Measurements from ENCODE around the gene WDR54. TPM values are rescaled to one million over a fixed set of nuclear protein-coding genes. Genes with fewer than 3 reads are reported as not detected.
A peak's percentile ranks its signal among the peaks of the same experiment; 100 is the strongest.
"Not testable (repeated sequence)": the region's sequence is repeated elsewhere in the genome, so short reads cannot be mapped to it uniquely, and the experiment has no call there.

Gene WDR54
- total RNA-seq, 1 experiment from 2014 or later = 183 TPM

DNA sequence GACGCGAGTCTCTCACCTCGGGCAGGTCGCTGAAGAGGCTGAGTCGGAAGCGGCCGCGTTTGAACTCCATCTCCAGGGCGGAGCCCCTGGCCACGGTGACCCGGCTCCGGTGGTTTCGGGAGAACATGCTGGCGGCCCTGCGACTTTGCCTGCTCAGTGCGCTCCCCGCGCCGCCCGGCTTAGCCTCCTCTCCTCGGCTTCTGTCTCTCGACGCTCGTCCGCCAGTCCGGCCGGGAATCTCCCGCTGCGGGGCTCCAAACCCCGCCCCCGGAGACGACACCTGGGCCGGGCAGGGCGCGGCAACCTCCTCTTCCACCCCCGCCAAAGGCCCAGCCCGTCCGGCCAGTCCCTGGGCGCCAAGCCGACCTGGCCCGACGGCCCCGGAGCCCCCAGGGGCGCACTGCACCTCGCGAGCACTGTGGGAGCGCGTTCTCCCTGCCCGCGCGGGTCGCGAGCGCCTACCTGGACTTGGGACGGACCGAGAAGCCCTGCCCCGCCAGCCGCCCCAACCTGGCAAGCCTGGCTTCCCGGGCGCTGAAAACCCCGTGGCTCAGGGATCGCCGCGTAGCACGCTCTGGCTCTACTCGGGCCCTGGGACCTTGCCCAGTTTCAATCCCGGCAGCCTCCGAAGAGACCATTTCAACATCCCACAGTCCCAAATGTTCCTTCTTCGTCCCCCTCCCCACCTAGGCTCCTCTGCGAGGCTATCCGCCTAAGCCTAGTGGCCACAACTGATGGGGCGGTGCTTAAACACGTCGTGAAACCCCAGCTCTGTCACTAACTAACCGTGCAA, 20.4 kb downstream of the WDR54 start, which contains the start of gene RTKN:
RTKN (minus strand) TSS at position 248 of the 793 bp plus-strand sequence; CDS start at position 127, 121 bp downstream.
- in situ Hi-C loops (cut with HindIII; ENCODE audit: low pct_unique_long_range_greater_than_20kb, low sequenced_read_pairs) = no loop called here
- DNase-seq (ENCODE audit: low read depth) = peak; percentile 89

DNA sequence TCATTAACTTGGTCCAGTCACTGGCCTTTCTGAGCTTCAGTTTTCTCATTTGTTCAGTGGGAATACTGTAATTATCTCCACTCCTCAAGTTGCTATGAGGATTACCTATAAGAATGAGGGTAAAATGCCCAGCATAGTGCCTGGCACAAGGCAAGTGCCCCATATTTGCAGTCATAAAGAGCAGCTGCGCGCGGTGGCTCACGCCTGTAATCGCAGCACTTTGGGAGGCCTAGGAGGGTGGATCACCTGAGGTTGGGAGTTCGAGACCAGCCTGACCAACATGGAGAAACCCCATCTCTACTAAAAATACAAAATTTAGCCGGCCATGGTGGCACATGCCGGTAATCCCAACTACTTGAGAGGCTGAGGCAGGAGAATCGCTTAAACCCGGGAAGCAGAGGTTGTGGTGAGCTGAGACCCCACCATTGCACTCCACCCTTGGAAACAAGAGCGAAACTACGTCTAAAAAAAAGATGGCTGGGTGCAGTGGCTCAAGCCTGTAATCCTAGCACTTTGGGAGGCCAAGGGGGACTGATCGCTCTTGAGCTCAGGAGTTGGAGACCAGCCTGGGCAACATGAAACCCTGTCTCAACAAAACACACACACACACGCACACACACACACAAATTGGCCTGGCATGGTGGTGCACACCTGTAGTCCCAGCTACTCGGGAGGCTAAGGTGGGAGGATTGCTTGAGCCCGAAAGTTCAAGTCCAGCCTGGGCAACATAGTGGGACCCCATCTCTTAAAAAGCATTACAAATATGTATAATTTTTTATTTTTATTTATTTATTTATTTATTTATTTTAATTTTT, 21.2 kb downstream of the WDR54 start:
- DNase-seq (ENCODE audit: low read depth); in situ Hi-C loops (cut with HindIII; ENCODE audit: low pct_unique_long_range_greater_than_20kb, low sequenced_read_pairs): not testable (repeated sequence)

DNA sequence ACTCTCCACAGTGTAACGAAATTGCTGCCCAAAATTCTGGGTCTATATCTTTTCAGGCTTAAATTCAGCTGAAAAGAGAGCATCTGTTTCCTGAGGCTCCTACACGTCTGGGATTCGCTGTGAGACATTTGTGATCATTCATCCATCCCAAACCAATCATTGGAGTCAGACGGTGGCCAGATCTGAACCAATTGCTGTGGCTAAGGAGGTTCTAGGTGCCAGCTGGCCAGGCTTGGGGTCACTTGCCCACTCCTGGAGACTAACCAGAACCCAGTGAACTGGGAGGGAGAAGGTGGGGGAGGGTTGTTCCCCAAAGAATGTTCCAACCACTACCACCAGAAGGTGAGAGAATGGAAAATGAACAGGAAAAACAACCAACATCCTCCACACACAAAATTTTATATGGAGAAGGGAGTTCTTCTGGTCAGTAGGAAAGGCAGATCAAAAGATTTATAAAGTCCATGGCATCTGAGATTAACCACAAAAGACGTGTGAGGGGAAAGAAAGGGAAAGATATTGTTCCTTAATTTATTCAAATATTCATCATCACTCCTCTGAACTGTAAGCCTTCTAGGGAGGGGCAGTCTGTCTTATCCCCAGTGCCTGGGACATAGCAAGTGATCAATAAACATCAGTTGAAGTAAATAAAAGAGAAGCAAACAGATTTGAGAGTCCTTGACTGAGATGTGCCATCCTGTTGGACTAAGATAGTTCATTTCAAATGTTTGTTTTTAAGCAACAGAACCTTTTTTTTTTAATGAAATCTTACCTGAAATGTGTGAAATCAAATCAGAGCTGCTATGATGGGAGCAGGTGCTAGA, 23.2 kb downstream of the WDR54 start:
- DNase-seq (ENCODE audit: low read depth) = no peak
- in situ Hi-C loops (cut with HindIII; ENCODE audit: low pct_unique_long_range_greater_than_20kb, low sequenced_read_pairs) = no loop called here

DNA sequence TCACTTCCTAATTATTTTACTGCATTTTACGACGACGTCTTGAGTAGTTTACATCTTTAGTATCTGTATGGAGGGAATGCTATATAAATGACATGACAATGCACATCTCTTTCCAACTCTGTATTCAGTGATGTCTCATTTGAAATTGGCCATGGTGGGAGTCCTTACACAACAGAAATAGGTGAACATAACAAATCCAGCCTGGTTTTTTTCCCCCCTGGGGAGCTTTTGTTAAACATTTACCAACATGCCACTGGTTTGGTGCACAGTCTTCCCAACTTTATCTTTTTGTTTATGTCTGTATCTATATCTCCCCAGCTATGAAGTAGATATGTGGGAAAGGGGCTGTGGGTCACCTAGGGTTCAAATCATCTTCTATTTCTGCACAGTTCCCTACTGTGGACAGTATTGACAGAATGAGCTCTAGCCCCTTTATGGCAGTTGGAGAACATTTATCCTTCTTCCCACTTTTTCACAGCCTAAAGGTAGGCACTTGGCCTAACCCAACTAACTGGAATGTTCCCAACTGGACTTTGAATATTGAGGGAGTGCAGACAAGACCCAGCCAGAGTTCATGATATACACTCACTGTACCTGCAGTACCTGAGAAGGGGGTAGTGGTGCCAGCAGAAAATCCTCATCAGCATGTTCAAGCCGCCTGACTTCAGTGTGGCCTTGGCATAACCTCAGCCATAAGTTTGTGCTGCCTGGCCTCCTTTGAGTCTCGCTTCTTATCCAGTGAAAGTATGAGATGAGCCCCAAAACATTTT, 25.9 kb downstream of the WDR54 start:
- in situ Hi-C loops (cut with HindIII; ENCODE audit: low pct_unique_long_range_greater_than_20kb, low sequenced_read_pairs) = no loop called here
- DNase-seq (ENCODE audit: low read depth) = no peak

DNA sequence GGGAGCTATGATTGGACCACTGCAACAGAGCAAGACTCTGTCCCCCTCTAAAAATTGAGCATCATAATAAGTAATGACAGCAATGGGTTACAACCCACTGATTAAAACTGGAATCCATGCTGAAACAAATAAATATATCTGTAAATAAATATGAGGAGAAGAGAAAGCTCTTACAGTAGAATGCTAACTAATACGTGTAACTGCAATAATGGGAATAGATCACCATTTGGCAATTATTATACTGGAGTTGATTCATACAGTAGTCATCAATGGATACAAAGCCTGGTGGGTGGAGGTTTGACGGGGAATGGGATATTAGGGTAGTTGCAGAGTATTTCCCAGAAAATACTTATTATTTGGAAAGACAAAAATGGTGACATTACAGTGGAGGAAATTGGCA, 27.2 kb downstream of the WDR54 start:
- no peak for DNase-seq (ENCODE audit: low read depth)
- in situ Hi-C loops (cut with HindIII; ENCODE audit: low pct_unique_long_range_greater_than_20kb, low sequenced_read_pairs) = no loop called here

DNA sequence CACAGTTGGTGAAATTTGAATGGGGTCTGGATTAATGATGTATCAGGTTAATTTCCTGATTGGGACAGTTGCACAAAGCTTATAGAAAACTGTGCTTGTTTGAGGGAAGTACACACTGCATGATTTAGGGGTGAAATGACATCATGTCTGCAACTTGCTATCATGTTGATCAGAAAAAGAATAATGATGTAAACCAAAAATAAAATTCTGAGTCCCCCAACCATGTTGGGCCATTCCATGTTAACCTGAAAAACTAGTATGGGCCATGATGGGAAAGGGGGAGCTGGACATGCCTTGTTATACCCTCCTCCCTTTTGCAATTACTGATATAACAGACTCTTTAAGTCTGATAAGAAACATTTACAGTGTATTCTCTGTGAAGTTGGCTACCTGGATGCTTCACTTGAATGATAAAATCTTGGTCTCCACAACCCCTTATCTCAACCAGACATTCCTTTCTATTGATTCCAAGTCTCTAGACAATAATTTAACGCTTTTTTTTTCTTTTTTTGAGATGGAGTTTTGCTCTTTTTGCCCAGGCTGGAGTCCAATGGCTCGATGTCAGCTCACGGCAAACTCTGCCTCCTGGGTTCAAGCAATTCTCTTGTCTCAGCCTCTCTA, 29.1 kb downstream of the WDR54 start:
- no peak for DNase-seq (ENCODE audit: low read depth)
- in situ Hi-C loops (cut with HindIII; ENCODE audit: low pct_unique_long_range_greater_than_20kb, low sequenced_read_pairs) = no loop called here

DNA sequence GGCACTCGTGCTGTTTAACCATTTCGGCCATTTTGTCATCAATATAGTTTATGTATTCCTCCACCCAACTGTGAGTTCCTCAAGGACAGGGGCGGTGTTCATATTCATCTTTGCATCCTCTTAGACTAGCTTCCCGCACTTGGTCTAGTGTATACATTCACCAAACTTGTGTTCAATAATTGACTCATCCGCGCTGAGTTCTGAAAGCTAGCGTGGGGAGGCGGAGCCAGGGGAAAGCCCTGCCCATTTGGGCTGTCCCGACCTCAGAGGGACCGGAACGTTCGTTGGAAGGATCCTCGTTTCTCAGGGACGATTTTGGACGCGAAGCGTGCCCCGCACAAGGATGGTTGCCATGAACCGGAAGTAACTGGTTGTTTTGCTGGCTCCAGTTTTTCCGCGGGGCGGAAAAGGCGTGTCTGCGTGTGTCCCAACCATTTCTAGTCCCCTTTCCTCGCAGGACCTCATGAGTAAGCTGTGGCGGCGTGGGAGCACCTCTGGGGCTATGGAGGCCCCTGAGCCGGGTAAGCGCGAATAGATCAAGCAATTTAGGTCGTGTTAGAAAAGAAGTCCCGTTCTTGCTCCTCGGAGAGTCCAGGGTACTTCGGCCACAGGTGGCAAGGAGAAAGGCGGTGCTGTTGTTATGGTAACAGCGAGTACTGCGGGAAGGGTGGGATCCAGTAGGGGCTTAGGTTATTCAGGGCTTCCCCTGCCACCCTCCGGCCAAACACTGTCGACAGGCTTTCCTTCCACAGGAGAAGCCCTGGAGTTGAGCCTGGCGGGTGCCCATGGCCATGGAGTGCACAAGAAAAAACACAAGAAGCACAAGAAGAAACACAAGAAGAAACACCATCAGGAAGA, 33.4 kb downstream of the WDR54 start, which contains the start of gene INO80B:
INO80B (plus strand) TSS at position 434 of the 858 bp plus-strand sequence; CDS start at position 464, 30 bp downstream.
- in situ Hi-C loops (cut with HindIII; ENCODE audit: low pct_unique_long_range_greater_than_20kb, low sequenced_read_pairs) = no loop called here
- peak; percentile 97 for DNase-seq (ENCODE audit: low read depth)

DNA sequence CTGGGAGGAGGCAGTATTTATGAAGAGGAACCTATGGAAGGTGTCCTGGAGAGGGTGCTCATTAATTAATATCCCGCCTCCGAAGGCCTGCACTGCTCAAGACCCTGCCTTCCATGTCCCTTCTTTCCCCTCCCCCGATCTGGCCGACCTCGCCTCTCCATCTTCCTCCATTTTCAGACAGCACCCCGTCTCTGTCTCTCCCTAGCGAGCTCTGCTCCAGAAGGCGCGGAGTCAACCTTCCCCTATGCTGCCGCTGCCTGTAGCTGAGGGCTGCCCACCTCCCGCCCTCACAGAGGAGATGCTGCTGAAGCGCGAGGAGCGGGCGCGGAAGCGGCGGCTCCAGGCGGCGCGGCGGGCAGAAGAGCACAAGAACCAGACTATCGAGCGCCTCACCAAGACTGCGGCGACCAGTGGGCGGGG, 35.6 kb downstream of the WDR54 start:
- in situ Hi-C loops (cut with HindIII; ENCODE audit: low pct_unique_long_range_greater_than_20kb, low sequenced_read_pairs) = no loop called here
- DNase-seq (ENCODE audit: low read depth) = no peak

DNA sequence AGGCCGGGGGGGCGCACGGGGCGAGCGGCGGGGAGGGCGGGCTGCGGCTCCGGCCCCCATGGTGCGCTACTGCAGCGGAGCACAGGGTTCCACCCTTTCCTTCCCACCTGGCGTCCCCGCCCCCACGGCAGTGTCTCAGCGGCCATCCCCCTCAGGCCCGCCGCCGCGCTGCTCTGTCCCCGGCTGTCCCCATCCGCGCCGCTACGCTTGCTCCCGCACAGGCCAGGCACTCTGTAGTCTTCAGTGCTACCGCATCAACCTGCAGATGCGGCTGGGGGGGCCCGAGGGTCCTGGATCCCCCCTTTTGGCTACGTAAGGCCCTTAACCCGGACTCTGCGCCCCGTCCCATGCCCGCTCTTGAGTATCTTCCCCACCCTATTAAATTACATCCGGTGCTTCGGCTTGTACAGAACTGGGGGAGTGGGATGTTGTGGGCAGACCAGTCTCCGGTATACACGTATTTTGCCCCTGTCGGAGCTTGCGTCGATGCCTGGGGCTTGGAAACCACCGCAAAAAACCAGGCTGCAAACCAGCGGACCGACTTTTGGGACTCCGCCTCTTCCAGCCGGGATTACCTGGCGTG, 36.1 kb downstream of the WDR54 start:
- no peak for DNase-seq (ENCODE audit: low read depth)
- in situ Hi-C loops (cut with HindIII; ENCODE audit: low pct_unique_long_range_greater_than_20kb, low sequenced_read_pairs) = no loop called here

DNA sequence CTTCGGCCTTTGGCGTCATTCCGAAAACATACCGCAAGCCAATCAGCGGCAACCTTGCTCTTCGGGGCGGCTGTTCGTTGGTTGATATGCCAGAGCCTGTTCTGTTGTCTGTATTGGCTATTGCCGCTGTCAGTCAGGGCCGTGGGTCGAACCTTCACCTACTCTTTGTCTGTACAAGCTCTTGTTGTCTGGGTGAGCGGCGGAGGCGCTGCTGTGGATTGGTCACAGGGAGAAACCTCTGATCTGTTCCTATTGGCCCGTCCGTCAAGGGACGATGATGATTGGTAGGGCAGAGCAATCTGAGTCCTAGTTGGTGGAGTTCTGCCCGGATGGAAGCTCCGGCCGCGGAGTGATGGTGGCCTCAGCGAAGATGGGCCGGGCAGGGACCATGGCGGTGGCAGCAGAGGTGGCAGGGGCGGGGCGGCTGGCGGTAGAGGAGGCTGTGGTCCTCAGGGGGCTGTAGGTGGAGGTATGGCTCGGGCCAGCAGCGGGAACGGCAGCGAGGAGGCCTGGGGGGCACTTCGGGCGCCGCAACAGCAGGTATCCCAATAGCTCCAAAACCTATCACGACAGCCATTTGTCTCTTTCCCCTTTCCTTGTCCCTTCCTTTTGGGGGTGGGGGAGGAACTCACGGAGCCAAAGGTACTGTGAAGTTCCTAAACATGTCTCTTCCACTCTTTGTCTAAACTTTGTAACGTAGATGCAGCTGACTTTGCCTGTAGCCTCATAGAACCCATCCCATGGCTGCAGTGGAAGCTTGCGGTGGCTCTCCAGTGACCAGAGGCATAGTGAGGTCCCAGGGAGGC, 36.8 kb downstream of the WDR54 start, which contains the start of gene WBP1:
WBP1 (plus strand) TSS at position 307 of the 806 bp plus-strand sequence; CDS start at position 472, 165 bp downstream.
- in situ Hi-C loops (cut with HindIII; ENCODE audit: low pct_unique_long_range_greater_than_20kb, low sequenced_read_pairs) = no loop called here
- DNase-seq (ENCODE audit: low read depth) = peak; percentile 100

DNA sequence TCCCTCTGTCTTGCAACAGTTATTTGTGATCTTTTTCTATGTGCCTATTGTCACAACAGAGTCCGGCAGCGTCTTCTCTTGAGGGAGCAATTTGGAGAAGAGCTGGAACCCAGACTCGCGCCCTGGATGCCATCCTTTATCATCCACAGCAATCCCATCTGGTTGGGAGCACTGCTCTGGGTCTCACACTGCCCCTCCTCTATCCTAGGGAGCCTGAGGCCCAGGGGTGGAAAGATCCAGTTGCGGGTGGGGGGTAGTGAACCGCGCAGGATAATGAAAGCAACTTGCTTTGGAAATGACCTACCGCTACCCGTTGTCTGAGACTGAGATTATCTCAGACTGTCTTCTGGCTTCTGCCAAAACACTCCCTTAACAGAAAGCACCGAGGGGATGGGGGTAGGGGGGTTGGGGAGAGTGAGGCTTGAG, 37.4 kb downstream of the WDR54 start:
- DNase-seq (ENCODE audit: low read depth) = no peak
- in situ Hi-C loops (cut with HindIII; ENCODE audit: low pct_unique_long_range_greater_than_20kb, low sequenced_read_pairs) = no loop called here

DNA sequence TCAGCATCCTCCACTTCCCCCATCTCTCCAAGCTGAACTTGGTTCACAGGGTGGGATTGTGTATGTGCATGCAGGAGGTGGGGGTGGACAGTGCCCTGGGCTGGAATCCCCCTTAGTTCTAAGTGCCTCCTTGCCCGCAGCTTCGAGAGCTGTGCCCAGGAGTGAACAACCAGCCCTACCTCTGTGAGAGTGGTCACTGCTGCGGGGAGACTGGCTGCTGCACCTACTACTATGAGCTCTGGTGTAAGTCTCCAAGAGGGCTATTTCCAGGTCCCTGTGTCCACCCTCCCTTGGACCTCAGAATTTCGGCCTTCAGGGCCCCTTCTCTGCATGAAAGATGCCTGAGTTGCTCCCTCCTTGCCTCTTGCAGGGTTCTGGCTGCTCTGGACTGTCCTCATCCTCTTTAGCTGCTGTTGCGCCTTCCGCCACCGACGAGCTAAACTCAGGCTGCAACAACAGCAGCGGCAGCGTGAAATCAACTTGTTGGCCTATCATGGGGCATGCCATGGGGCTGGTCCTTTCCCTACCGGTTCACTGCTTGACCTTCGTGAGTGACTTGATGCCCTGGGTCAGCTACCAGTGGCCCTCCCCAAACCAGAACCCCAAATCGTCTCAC, 38.1 kb downstream of the WDR54 start:
- in situ Hi-C loops (cut with HindIII; ENCODE audit: low pct_unique_long_range_greater_than_20kb, low sequenced_read_pairs); DNase-seq (ENCODE audit: low read depth): not testable (repeated sequence)

DNA sequence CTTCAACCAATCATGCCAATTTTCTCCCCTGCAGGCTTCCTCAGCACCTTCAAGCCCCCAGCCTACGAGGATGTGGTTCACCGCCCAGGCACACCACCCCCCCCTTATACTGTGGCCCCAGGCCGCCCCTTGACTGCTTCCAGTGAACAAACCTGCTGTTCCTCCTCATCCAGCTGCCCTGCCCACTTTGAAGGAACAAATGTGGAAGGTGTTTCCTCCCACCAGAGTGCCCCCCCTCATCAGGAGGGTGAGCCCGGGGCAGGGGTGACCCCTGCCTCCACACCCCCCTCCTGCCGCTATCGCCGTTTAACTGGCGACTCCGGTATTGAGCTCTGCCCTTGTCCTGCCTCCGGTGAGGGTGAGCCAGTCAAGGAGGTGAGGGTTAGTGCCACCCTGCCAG, 38.7 kb downstream of the WDR54 start:
- DNase-seq (ENCODE audit: low read depth); in situ Hi-C loops (cut with HindIII; ENCODE audit: low pct_unique_long_range_greater_than_20kb, low sequenced_read_pairs): not testable (repeated sequence)

DNA sequence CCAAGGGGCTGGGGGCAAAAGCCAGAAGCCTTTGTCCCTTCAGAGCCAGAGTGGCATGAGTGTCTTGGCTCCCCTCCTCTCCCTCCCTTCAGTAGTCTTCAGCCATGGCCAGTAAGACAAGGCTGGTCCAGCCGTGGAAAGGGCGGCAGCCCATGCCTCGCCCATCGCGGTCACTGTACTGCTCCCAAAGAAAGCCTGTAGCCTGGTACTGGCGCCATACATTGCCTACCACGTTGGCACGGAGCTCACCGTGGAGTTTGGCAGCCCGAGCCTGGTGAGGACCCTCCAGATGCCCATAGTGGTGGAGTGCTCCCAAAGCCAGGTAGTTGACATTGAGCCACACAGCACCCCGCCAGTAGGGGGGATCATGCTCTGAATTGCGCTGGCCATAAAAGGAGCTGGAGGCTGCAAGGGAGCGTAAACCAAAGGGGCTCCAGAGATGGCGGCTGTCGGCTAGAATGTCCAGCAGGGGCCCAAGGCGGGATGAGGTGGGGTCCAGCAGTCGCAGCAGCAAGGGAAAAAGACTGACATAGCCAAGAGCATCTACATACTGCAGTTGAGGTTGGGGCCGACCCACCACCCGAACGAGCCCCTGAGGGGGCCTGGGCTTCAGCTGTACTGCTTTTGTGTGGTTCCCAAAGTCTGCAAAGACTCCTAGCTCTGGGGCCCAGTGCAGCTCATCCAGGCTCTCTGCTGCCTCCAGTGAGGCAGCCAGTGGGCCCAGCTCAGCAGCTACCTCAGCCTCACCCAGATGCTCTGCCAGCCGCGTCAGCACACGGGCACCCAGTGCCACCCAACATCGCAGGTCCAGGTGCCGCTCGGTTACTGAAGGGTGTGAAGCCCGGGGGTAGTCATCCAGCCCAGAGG, 39.9 kb downstream of the WDR54 start:
- in situ Hi-C loops (cut with HindIII; ENCODE audit: low pct_unique_long_range_greater_than_20kb, low sequenced_read_pairs) = no loop called here
- DNase-seq (ENCODE audit: low read depth) = no peak

Measured in Caki2 (cell line).